B cell (primary cell): ENCODE results near the gene CLINT1. TPM values are rescaled to one million over a fixed set of nuclear protein-coding genes. Genes with fewer than 3 reads are reported as not detected.

Experiments used
- ATAC-seq: fragments of 200-7000 bp; cut with Tn5 transposase; one replicate; pipeline ENCODE4 v1.10.0; 2021; ENCODE audit warnings: low read depth, mild to moderate bottlenecking, moderate number of reproducible peaks, moderate library complexity
- CTCF ChIA-PET: fragments of 350-600 bp; sonication (Branson Sonifier 250); formaldehyde crosslinking; loops from one replicate; lab custom pipeline; 2021; ENCODE audit warnings: antibody characterized with exemption, inconsistent platforms; lab: Charles Lee
- POLR2A ChIA-PET: fragments of 350-600 bp; sonication (Branson Sonifier 250); formaldehyde crosslinking; loops from one replicate; lab custom pipeline; 2021; ENCODE audit warnings: antibody characterized with exemption; lab: Charles Lee
- DNase-seq: peaks from one replicate; pipeline ENCODE4 v3.0.0; 2013
- H2AFZ ChIP-seq: 2 replicates; pipeline ENCODE4 v1.6.1; 2012; ENCODE audit warnings: mild to moderate bottlenecking, low read depth, low read length; ENCODE audit not compliant: insufficient read depth, poor library complexity, severe bottlenecking
- H3K27ac ChIP-seq, 2 donors: 1 replicate in 1 of 2; 2 replicates in 1 of 2; pipeline ENCODE4 v1.5.1; 2012 to 2013; ENCODE audit warnings: low read length in 2 of 2, mild to moderate bottlenecking in 2 of 2, moderate library complexity in 1 of 2
- H3K27me3 ChIP-seq, 4 experiments: fragments of 200-600 bp in 1 of 4; sonication (generic) in 1 of 4; replicated peaks in 1 of 4; 1 replicate in 2 of 4; 2 replicates in 2 of 4; pipeline versions ENCODE4 v1.6.1 to v1.7.0; 2013 to 2016; ENCODE audit warnings: low read length in 3 of 4, mild to moderate bottlenecking in 2 of 4, mixed read lengths in 1 of 4, moderate library complexity in 1 of 4; ENCODE audit not compliant: insufficient read depth in 4 of 4, control insufficient read depth in 3 of 4; ENCODE audit errors: control extremely low read depth in 1 of 4
- H3K36me3 ChIP-seq, 2 experiments: replicated peaks in 1 of 2; 1 replicate in 1 of 2; 2 replicates in 1 of 2; pipeline versions ENCODE4 v1.6.1 to v1.7.1; 2013; ENCODE audit warnings: low read length in 1 of 2; ENCODE audit not compliant: insufficient read depth in 2 of 2, control insufficient read depth in 1 of 2; ENCODE audit errors: control extremely low read depth in 1 of 2, extremely low read depth in 1 of 2
- H3K4me1 ChIP-seq, 2 donors: fragments of 200-600 bp in 1 of 2; sonication (generic) in 1 of 2; 1 replicate in 1 of 2; 2 replicates in 1 of 2; pipeline versions ENCODE4 v1.5.1 to v1.6.1; 2013 to 2017; ENCODE audit warnings: low read length in 2 of 2; ENCODE audit not compliant: control insufficient read depth in 2 of 2, insufficient read depth in 2 of 2
- H3K4me2 ChIP-seq: replicated peaks from 2 replicates; pipeline ENCODE3; 2012; ENCODE audit warnings: mild to moderate bottlenecking, low read depth, low read length; ENCODE audit not compliant: poor library complexity, severe bottlenecking
- H3K4me3 ChIP-seq, 5 experiments: fragments of 200-600 bp in 1 of 5; sonication (generic) in 1 of 5; 1 replicate in 3 of 5; 2 replicates in 2 of 5; pipeline versions ENCODE4 v1.5.1 to v1.7.0; 2011 to 2016; ENCODE audit warnings: low read length in 4 of 5, mild to moderate bottlenecking in 4 of 5, low read depth in 2 of 5, control low read depth in 1 of 5, moderate library complexity in 1 of 5; ENCODE audit not compliant: insufficient read depth in 1 of 5; ENCODE audit errors: control extremely low read depth in 1 of 5, extremely low read depth in 1 of 5
- H3K79me2 ChIP-seq: fragments of 200-600 bp; sonication (generic); one replicate; pipeline ENCODE4 v1.6.0; 2016; ENCODE audit warnings: low read length; ENCODE audit not compliant: control insufficient read depth, insufficient read depth
- H3K9ac ChIP-seq: fragments of 200-600 bp; sonication (generic); 2 replicates; pipeline ENCODE4 v1.6.1; 2017; ENCODE audit warnings: mild to moderate bottlenecking, low read length, moderate library complexity
- H3K9me3 ChIP-seq, 3 donors: one replicate each; pipeline versions ENCODE4 v1.6.1 to v1.7.1; 2013; ENCODE audit warnings: low read length in 2 of 3; ENCODE audit not compliant: control insufficient read depth in 2 of 3, insufficient read depth in 1 of 3; ENCODE audit errors: control extremely low read depth in 1 of 3
- H4K20me1 ChIP-seq: 2 replicates; pipeline ENCODE4 v1.6.0; 2012; ENCODE audit warnings: mild to moderate bottlenecking, low read length; ENCODE audit not compliant: insufficient read depth, control insufficient read depth, poor library complexity, severe bottlenecking
- H3K27ac Mint-ChIP-seq: one replicate; pipeline ENCODE4 v1.8.0; 2021; ENCODE audit warnings: mixed read lengths
- H3K27me3 Mint-ChIP-seq: one replicate; pipeline ENCODE4 v1.8.0; 2021; ENCODE audit warnings: mixed read lengths
- H3K4me1 Mint-ChIP-seq: one replicate; pipeline ENCODE4 v1.8.0; 2021; ENCODE audit warnings: mixed read lengths
- H3K4me3 Mint-ChIP-seq: one replicate; pipeline ENCODE4 v1.8.0; 2021; ENCODE audit warnings: mixed read lengths
- H3K9me3 Mint-ChIP-seq: one replicate; pipeline ENCODE4 v1.8.0; 2022; ENCODE audit warnings: mixed read lengths; ENCODE audit not compliant: insufficient read depth
- CTCF ChIP-seq: fragments of 200-600 bp; IDR thresholded peaks from one replicate; pipeline ENCODE4 v1.8.0; 2022; ENCODE audit warnings: antibody characterized with exemption, mild to moderate bottlenecking
- EZH2 ChIP-seq: IDR thresholded peaks from 2 replicates; pipeline ENCODE4 v1.6.1; 2012; ENCODE audit warnings: borderline replicate concordance, low read depth, mild to moderate bottlenecking, moderate library complexity, low read length; ENCODE audit not compliant: insufficient read depth, poor library complexity, severe bottlenecking
- WGBS: methylation state at CpG from one replicate; pipeline ENCODE4 v1.1.5; 2013; ENCODE audit warnings: missing lambda C conversion rate; ENCODE audit not compliant: insufficient coverage; 5-methylcytosine and 5-hydroxymethylcytosine counted together
- intact Hi-C: fragments of 100-400 bp; cut with micrococcal nuclease; formaldehyde crosslinking; loops from one replicate; pipeline ENCODE4 v1.10.0; 2022
- polyA plus RNA-seq: library from polyadenylated mRNA; depleted of rRNA; stranded (reverse); fragments of >200 nt; gene quantifications from 2 replicates; pipeline ENCODE4 v1.2.3, GENCODE V29; 2012
- total RNA-seq, 2 donors: library from RNA; stranded (reverse); fragments of 120-200 nt in 1 of 2; gene quantifications; 1 replicate in 1 of 2; 2 replicates in 1 of 2; pipeline versions ENCODE4 v1.2.3 to v1.2.4, GENCODE V29; 2013 to 2022

CLINT1 gene
- total and polyA plus RNA-seq, 2 donors (not counting 1 experiment from before 2014, with no cell fraction given), result 69.7 to 89.1 TPM

GRCh38 chr5:157867751-157868387 is 8.9 kb upstream of the CLINT1 start:
- Mint-ChIP-seq H3K4me3 (no peak overlapping the region), H3K27ac (no peak overlapping the region), H3K27me3 (no peaks in the 10 kb centered on the region), H3K9me3 (no peaks in the 10 kb centered on the region), H3K4me1 (peaks cover 4% of the 10 kb centered on the region)
- ChIA-PET POLR2A (no interaction called here), CTCF (no interaction called here)
- WGBS, result 22% methylated on average over 4 of the region's 4 CpGs
- Histone ChIP-seq H2AFZ (no peak overlapping the region), H3K79me2 (no peaks in the 10 kb centered on the region), H3K27ac (no peak overlapping the region), H3K4me3 (no peak overlapping the region), H4K20me1 (no peaks in the 10 kb centered on the region), H3K4me1 (no peaks in the 10 kb centered on the region), H3K9me3 (peaks cover 0 to 7% (median 0%) of the 10 kb centered on the region in 3 donors), H3K9ac (no peak overlapping the region), H3K27me3 (no peaks in the 10 kb centered on the region), H3K4me2 (no peak overlapping the region), H3K36me3 (no peaks in the 10 kb centered on the region)
- DNase-seq (no peak), ATAC-seq (no peak)
- no peak for TF ChIP-seq CTCF
- no peak for TF ChIP-seq EZH2
- intact Hi-C loops, result no loop called here

GRCh38 chr5:157866536-157866935 is 7.6 kb upstream of the CLINT1 start:
- H3K4me3 Mint-ChIP-seq, result no peak overlapping the region
- ATAC-seq (no peak), DNase-seq (no peak)
- CTCF ChIA-PET, result no interaction called here
- TF ChIP-seq EZH2, result no peak
- no peak for TF ChIP-seq CTCF
- POLR2A ChIA-PET, result no interaction called here
- Histone ChIP-seq H4K20me1 (no peaks in the 10 kb centered on the region), H3K9me3 (peaks cover 0 to 7% (median 0%) of the 10 kb centered on the region in 3 donors), H2AFZ (no peak overlapping the region), H3K36me3 (no peaks in the 10 kb centered on the region), H3K79me2 (no peaks in the 10 kb centered on the region), H3K4me1 (peaks cover 0 to 9% of the 10 kb centered on the region in 2 donors), H3K9ac (no peak overlapping the region), H3K4me2 (no peak overlapping the region), H3K4me3 (no peak overlapping the region), H3K27ac (no peak overlapping the region), H3K27me3 (no peaks in the 10 kb centered on the region)
- no peak overlapping the region for H3K27ac Mint-ChIP-seq
- intact Hi-C loops, result no loop called here
- peaks cover 10% of the 10 kb centered on the region for H3K4me1 Mint-ChIP-seq
- H3K27me3 Mint-ChIP-seq, result no peaks in the 10 kb centered on the region
- no CpG with 5 or more reads among the region's 2 CpGs for WGBS
- no peaks in the 10 kb centered on the region for H3K9me3 Mint-ChIP-seq
